ENCODE results near the gene UHRF1. TPM values are rescaled to one million over a fixed set of nuclear protein-coding genes. Genes with fewer than 3 reads are reported as not detected.

UHRF1 gene
- 14.8 and 49.4 TPM in 2 replicates for total RNA-seq

GRCh38 chr19:4909156-4909896 lies at the start of gene UHRF1:
Gene UHRF1 (plus strand): TSS chr19:4909501. CDS start chr19:4910886, 1,385 bp downstream.

GRCh38 chr19:4867534-4868285 lies 41.6 kb upstream of the UHRF1 start, which contains the start of gene PLIN3:
Gene PLIN3 (minus strand): TSS chr19:4867667. CDS start chr19:4861394, 6,273 bp downstream.

GRCh38 chr19:4902796-4903195 lies 6.5 kb upstream of the UHRF1 start, which contains the start of gene ARRDC5:
Gene ARRDC5 (minus strand): TSS chr19:4902896. CDS start chr19:4902825, 71 bp downstream.

GRCh38 chr19:4968462-4969291 lies 59.4 kb downstream of the UHRF1 start, which contains the start of gene KDM4B:
Gene KDM4B (plus strand): TSS chr19:4969113. CDS start chr19:5032891, 63,778 bp downstream.

Other genes with a start within 250 kb of the UHRF1 start
- 130 and 196 TPM in 2 replicates for gene MYDGF, start 239.2 kb upstream of the UHRF1 start, total RNA-seq
- 90.5 and 153 TPM in 2 replicates for gene DPP9, start 185.7 kb upstream of the UHRF1 start, total RNA-seq
- gene FEM1A, start 117.8 kb upstream of the UHRF1 start, total RNA-seq: 13.7 and 18.5 TPM in 2 replicates
- 4.9 and 10.1 TPM in 2 replicates for gene TICAM1, start 77.8 kb upstream of the UHRF1 start, total RNA-seq
- gene PLIN3, start 41.8 kb upstream of the UHRF1 start, total RNA-seq: 91.7 and 98.0 TPM in 2 replicates
- not detected in 2 replicates for gene ARRDC5, start 6.6 kb upstream of the UHRF1 start, total RNA-seq
- gene KDM4B, start 59.6 kb downstream of the UHRF1 start, total RNA-seq: 7.2 and 13.1 TPM in 2 replicates